ENCODE results near the gene SLC13A3.

SLC13A3 gene

GRCh38 chr20:46564241-46564957, 86.9 kb downstream of the SLC13A3 start:
- H3K4me2 ChIP-seq (ENCODE audit: low read length), result no peak overlapping the region
- TF ChIP-seq EZH2 (IDR thresholded peaks at IDR 0.05; ENCODE audit: borderline replicate concordance, low read length), result no peak
- TF ChIP-seq CTCF (IDR thresholded peaks at IDR 0.05; ENCODE audit: low read length), result no peak
- no peak overlapping the region for H3K27ac ChIP-seq (ENCODE audit: low read depth, low read length, poor library complexity, severe bottlenecking)

GRCh38 chr20:46563860-46564221, 87.4 kb downstream of the SLC13A3 start:
- no peaks in the 10 kb centered on the region for H3K9me2 ChIP-seq (ENCODE audit: low read depth, low read length)
- no peak overlapping the region for H3K4me3 ChIP-seq (ENCODE audit: low read depth, low read length, poor library complexity, severe bottlenecking)
- no peak overlapping the region for H3K27ac ChIP-seq (ENCODE audit: low read depth, low read length, poor library complexity, severe bottlenecking)
- no peaks in the 10 kb centered on the region for H3K36me3 ChIP-seq (ENCODE audit: insufficient read depth, low read length)
- H3K9ac ChIP-seq (ENCODE audit: low read length), result no peak overlapping the region
- no peaks in the 10 kb centered on the region for H3K79me2 ChIP-seq (ENCODE audit: insufficient read depth, low read length)
- H4K20me1 ChIP-seq (ENCODE audit: insufficient read depth, low read length), result no peaks in the 10 kb centered on the region
- H3K4me2 ChIP-seq (ENCODE audit: low read length), result no peak overlapping the region
- TF ChIP-seq EZH2 (IDR thresholded peaks at IDR 0.05; ENCODE audit: borderline replicate concordance, low read length), result no peak
- TF ChIP-seq CTCF (IDR thresholded peaks at IDR 0.05; ENCODE audit: low read length), result no peak
- H3F3A ChIP-seq (ENCODE audit: insufficient read depth, low read length), result no peaks in the 10 kb centered on the region
- no peaks in the 10 kb centered on the region for H3K9me3 ChIP-seq (ENCODE audit: low read length)
- H3K27me3 ChIP-seq (ENCODE audit: insufficient read depth, low read length), result peaks cover 6% of the 10 kb centered on the region; the same call in 1 of the 2 replicates
- H2AFZ ChIP-seq (ENCODE audit: low read length), result no peak overlapping the region
- no peaks in the 10 kb centered on the region for H3K4me1 ChIP-seq (ENCODE audit: insufficient read depth, low read length, severe bottlenecking)

More at GRCh38 chr20:46564241-46564957, 86.9 kb downstream of the SLC13A3 start:
- no peaks in the 10 kb centered on the region for H3K9me3 ChIP-seq (ENCODE audit: low read length)
- no peaks in the 10 kb centered on the region for H3F3A ChIP-seq (ENCODE audit: insufficient read depth, low read length)
- H3K9ac ChIP-seq (ENCODE audit: low read length), result no peak overlapping the region
- H4K20me1 ChIP-seq (ENCODE audit: insufficient read depth, low read length), result no peaks in the 10 kb centered on the region
- no peaks in the 10 kb centered on the region for H3K79me2 ChIP-seq (ENCODE audit: insufficient read depth, low read length)
- H3K27me3 ChIP-seq (ENCODE audit: insufficient read depth, low read length), result peaks cover 6% of the 10 kb centered on the region; the same call in 1 of the 2 replicates
- H3K9me2 ChIP-seq (ENCODE audit: low read depth, low read length), result no peaks in the 10 kb centered on the region
- H3K4me1 ChIP-seq (ENCODE audit: insufficient read depth, low read length, severe bottlenecking), result no peaks in the 10 kb centered on the region
- no peaks in the 10 kb centered on the region for H3K36me3 ChIP-seq (ENCODE audit: insufficient read depth, low read length)
- H3K4me3 ChIP-seq (ENCODE audit: low read depth, low read length, poor library complexity, severe bottlenecking), result no peak overlapping the region
- H2AFZ ChIP-seq (ENCODE audit: low read length), result no peak overlapping the region

- no peak for TF ChIP-seq CTCF (IDR thresholded peaks at IDR 0.05; ENCODE audit: low read length)
- no peak for TF ChIP-seq EZH2 (IDR thresholded peaks at IDR 0.05; ENCODE audit: borderline replicate concordance, low read length)
- Histone ChIP-seq H3K4me3 (ENCODE audit: low read depth, low read length, poor library complexity, severe bottlenecking) (no peak overlapping the region), H3K9ac (ENCODE audit: low read length) (no peak overlapping the region), H3K79me2 (ENCODE audit: insufficient read depth, low read length) (no peaks in the 10 kb centered on the region), H3F3A (ENCODE audit: insufficient read depth, low read length) (no peaks in the 10 kb centered on the region), H3K27ac (ENCODE audit: low read depth, low read length, poor library complexity, severe bottlenecking) (no peak overlapping the region), H4K20me1 (ENCODE audit: insufficient read depth, low read length) (no peaks in the 10 kb centered on the region), H2AFZ (ENCODE audit: low read length) (no peak overlapping the region), H3K9me2 (ENCODE audit: low read depth, low read length) (no peaks in the 10 kb centered on the region), H3K36me3 (ENCODE audit: insufficient read depth, low read length) (no peaks in the 10 kb centered on the region), H3K4me1 (ENCODE audit: insufficient read depth, low read length, severe bottlenecking) (no peaks in the 10 kb centered on the region), H3K9me3 (ENCODE audit: low read length) (no peaks in the 10 kb centered on the region), H3K27me3 (ENCODE audit: insufficient read depth, low read length) (peaks cover 6% of the 10 kb centered on the region; the same call in 1 of the 2 replicates), H3K4me2 (ENCODE audit: low read length) (no peak overlapping the region)
These were observed 87.9 kb downstream of the SLC13A3 start for GRCh38 chr20:46563170-46563859.

Measured in OCI-LY1 (cell line).